ENCODE results near the gene CELA2A.
"Not testable (repeated sequence)": the region's sequence is repeated elsewhere in the genome, so short reads cannot be mapped to it uniquely, and the experiment has no call there.

CELA2A gene

GRCh38 chr1:15504436-15504835, 47.9 kb downstream of the CELA2A start:
- no peak for DNase-seq

- no peak for DNase-seq
Observed at GRCh38 chr1:15506831-15507230, 50.3 kb downstream of the CELA2A start.

GRCh38 chr1:15507278-15507677, 50.7 kb downstream of the CELA2A start:
- DNase-seq: no peak

GRCh38 chr1:15508700-15509487, 52.4 kb downstream of the CELA2A start:
- no peak for DNase-seq

GRCh38 chr1:15509586-15509985, 53.1 kb downstream of the CELA2A start:
- DNase-seq: no peak

GRCh38 chr1:15510611-15511405, 54.3 kb downstream of the CELA2A start:
- no peak for DNase-seq

- DNase-seq: no peak
Observed at GRCh38 chr1:15513192-15513591, 56.7 kb downstream of the CELA2A start.

- DNase-seq: no peak
Observed at GRCh38 chr1:15513919-15514318, 57.4 kb downstream of the CELA2A start.

GRCh38 chr1:15514557-15514956, 58.0 kb downstream of the CELA2A start:
- not testable (repeated sequence) for DNase-seq

- DNase-seq: no peak
Observed at GRCh38 chr1:15515022-15515663, 58.6 kb downstream of the CELA2A start.

GRCh38 chr1:15519625-15520024, 63.1 kb downstream of the CELA2A start:
- DNase-seq: no peak

- DNase-seq: not testable (repeated sequence)
Observed at GRCh38 chr1:15521206-15521906, 64.8 kb downstream of the CELA2A start.
